HK-2 (cell line): Measurements from ENCODE around the gene ZNF726.
"Not testable (repeated sequence)": the region's sequence is repeated elsewhere in the genome, so short reads cannot be mapped to it uniquely, and the experiment has no call there.

Experiments
- DNase-seq: peaks from one replicate; pipeline ENCODE4 v3.0.0-alpha.2; 2018; ENCODE audit not compliant: unreplicated experiment

Gene ZNF726

GRCh38 chr19:23943411-23943810 is 28.7 kb downstream of the ZNF726 start:
- DNase-seq: no peak

GRCh38 chr19:23946569-23946968 is 31.9 kb downstream of the ZNF726 start:
- no peak for DNase-seq

GRCh38 chr19:23949611-23950010 is 34.9 kb downstream of the ZNF726 start:
- no peak for DNase-seq

GRCh38 chr19:23956051-23956450 is 41.4 kb downstream of the ZNF726 start:
- no peak for DNase-seq

GRCh38 chr19:23957660-23958281 is 43.1 kb downstream of the ZNF726 start:
- peak; percentile 70 for DNase-seq

- DNase-seq: not testable (repeated sequence)
These were observed 48.7 kb downstream of the ZNF726 start for GRCh38 chr19:23963396-23963795.

- not testable (repeated sequence) for DNase-seq
These were observed 49.2 kb downstream of the ZNF726 start for GRCh38 chr19:23963881-23964280.

- DNase-seq: not testable (repeated sequence)
These were observed 49.6 kb downstream of the ZNF726 start for GRCh38 chr19:23964334-23964733.

GRCh38 chr19:23969630-23970029 is 54.9 kb downstream of the ZNF726 start:
- DNase-seq: no peak

GRCh38 chr19:23971598-23971997 is 56.9 kb downstream of the ZNF726 start:
- DNase-seq: no peak

- no peak for DNase-seq
These were observed 57.5 kb downstream of the ZNF726 start for GRCh38 chr19:23972161-23972560.

- DNase-seq: no peak
These were observed 60.3 kb downstream of the ZNF726 start for GRCh38 chr19:23974941-23975340.

- not testable (repeated sequence) for DNase-seq
These were observed 61.9 kb downstream of the ZNF726 start for GRCh38 chr19:23976631-23977030.

GRCh38 chr19:23977256-23977655 is 62.6 kb downstream of the ZNF726 start:
- not testable (repeated sequence) for DNase-seq

- DNase-seq: no peak
These were observed 63.4 kb downstream of the ZNF726 start for GRCh38 chr19:23978068-23978467.

- DNase-seq: no peak
These were observed 66.1 kb downstream of the ZNF726 start for GRCh38 chr19:23980805-23981204.

- DNase-seq: no peak
These were observed 67.2 kb downstream of the ZNF726 start for GRCh38 chr19:23981863-23982262.

- DNase-seq: no peak
These were observed 68.7 kb downstream of the ZNF726 start for GRCh38 chr19:23983406-23983805.
